HepG2 (cell line): ENCODE results near the gene BRPF1. TPM values are rescaled to one million over a fixed set of nuclear protein-coding genes. Genes with fewer than 3 reads are reported as not detected.

Experiments
- AGO2 ChIP-seq: fragments of 200-400 bp; formaldehyde crosslinking; optimal IDR thresholded peaks from 2 replicates; pipeline ENCODE3; 2017; ENCODE audit warnings: mild to moderate bottlenecking, low read depth, low read length, moderate library complexity
- CBX5 ChIP-seq: sonication (generic); formaldehyde crosslinking; IDR thresholded peaks from 2 replicates; pipeline ENCODE4 v1.4.0; 2020; ENCODE audit warnings: missing genetic modification reagents, borderline replicate concordance
- ELF3 ChIP-seq: IDR thresholded peaks from 2 replicates; pipeline ENCODE4 v1.6.1; 2016; ENCODE audit warnings: missing genetic modification reagents, missing compliant biosample characterization
- IRF2 ChIP-seq: IDR thresholded peaks from 2 replicates; pipeline ENCODE4 v1.6.1; 2018; ENCODE audit warnings: missing genetic modification reagents, missing compliant biosample characterization
- MEF2D ChIP-seq: sonication (generic); formaldehyde crosslinking; IDR thresholded peaks from 2 replicates; pipeline ENCODE4 v1.5.1; 2020; ENCODE audit warnings: mild to moderate bottlenecking, missing genetic modification reagents
- MXD4 ChIP-seq: IDR thresholded peaks from 2 replicates; pipeline ENCODE4 v1.6.1; 2016; ENCODE audit warnings: mild to moderate bottlenecking, missing biosample characterization, missing genetic modification reagents
- NFIC ChIP-seq: IDR thresholded peaks from 2 replicates; pipeline ENCODE4 v1.6.1; 2012; ENCODE audit warnings: mild to moderate bottlenecking, low read length, inconsistent platforms
- RFX3 ChIP-seq: IDR thresholded peaks from 2 replicates; pipeline ENCODE4 v1.6.1; 2016; ENCODE audit warnings: missing biosample characterization, missing genetic modification reagents
- RXRB ChIP-seq: IDR thresholded peaks from 2 replicates; pipeline ENCODE4 v1.6.1; 2016; ENCODE audit warnings: borderline replicate concordance, missing genetic modification reagents, missing compliant biosample characterization
- SMARCE1 ChIP-seq: fragments of 450-650 bp; IDR thresholded peaks from 2 replicates; pipeline ENCODE4 v1.6.1; 2017; ENCODE audit warnings: borderline replicate concordance
- SRY ChIP-seq: sonication (generic); formaldehyde crosslinking; IDR thresholded peaks from 2 replicates; pipeline ENCODE4 v1.8.0; 2022; ENCODE audit warnings: mild to moderate bottlenecking, missing genetic modification reagents
- ZFP37 ChIP-seq: sonication (generic); formaldehyde crosslinking; IDR thresholded peaks from 2 replicates; pipeline ENCODE4 v1.4.0; 2020; ENCODE audit warnings: missing genetic modification reagents, borderline replicate concordance
- ZNF598 ChIP-seq: sonication (generic); formaldehyde crosslinking; IDR thresholded peaks from 2 replicates; pipeline ENCODE4 v1.5.1; 2020; ENCODE audit warnings: mild to moderate bottlenecking, missing genetic modification reagents, borderline replicate concordance
- ZNF670 ChIP-seq: sonication (generic); formaldehyde crosslinking; IDR thresholded peaks from 2 replicates; pipeline ENCODE4 v1.8.0; 2022; ENCODE audit warnings: mild to moderate bottlenecking, missing genetic modification reagents, borderline replicate concordance
- polyA plus RNA-seq, 8 experiments: library from polyadenylated mRNA; depleted of rRNA in 3 of 8; stranded (reverse) in 7 of 8; unstranded in 1 of 8; fragments of >200 nt; fragmentation: Illumina TruSeq in 4 of 8; extraction: Trizol in 4 of 8; gene quantifications; 2 replicates each; pipeline versions ENCODE4 v1.2.1 to v1.2.3, GENCODE V29; 2011 to 2016; ENCODE audit warnings: low read depth in 4 of 8, missing spikeins in 1 of 8, mixed read lengths in 1 of 8; ENCODE audit not compliant: insufficient read depth in 1 of 8
- total RNA-seq, 5 experiments: library from RNA; depleted of rRNA; stranded (reverse); fragments of >200 nt; fragmentation: Illumina TruSeq; extraction: Trizol; gene quantifications; 2 replicates each; pipeline ENCODE4 v1.2.3, GENCODE V29; 2016; ENCODE audit warnings: low read depth in 1 of 5
- TF ChIP-seq, protein P1 (sequence below): IDR thresholded peaks from 2 replicates; pipeline ENCODE4 v1.6.1; 2016
- TF ChIP-seq, protein P2 (sequence below): sonication (generic); formaldehyde crosslinking; IDR thresholded peaks from 2 replicates; pipeline ENCODE4 v1.5.0; 2020; ENCODE audit warnings: mild to moderate bottlenecking, missing genetic modification reagents
- TF ChIP-seq, protein P3 (sequence below): sonication (generic); formaldehyde crosslinking; IDR thresholded peaks from 2 replicates; pipeline ENCODE4 v1.5.0; 2020; ENCODE audit warnings: mild to moderate bottlenecking, missing genetic modification reagents

BRPF1 gene
- total and polyA plus RNA-seq, 2 of the 13 experiments (the other 11 are each of a cell fraction or from before 2014, with no cell fraction given) = 7.3 to 10.0 TPM

- TF ChIP-seq, protein P1, sequence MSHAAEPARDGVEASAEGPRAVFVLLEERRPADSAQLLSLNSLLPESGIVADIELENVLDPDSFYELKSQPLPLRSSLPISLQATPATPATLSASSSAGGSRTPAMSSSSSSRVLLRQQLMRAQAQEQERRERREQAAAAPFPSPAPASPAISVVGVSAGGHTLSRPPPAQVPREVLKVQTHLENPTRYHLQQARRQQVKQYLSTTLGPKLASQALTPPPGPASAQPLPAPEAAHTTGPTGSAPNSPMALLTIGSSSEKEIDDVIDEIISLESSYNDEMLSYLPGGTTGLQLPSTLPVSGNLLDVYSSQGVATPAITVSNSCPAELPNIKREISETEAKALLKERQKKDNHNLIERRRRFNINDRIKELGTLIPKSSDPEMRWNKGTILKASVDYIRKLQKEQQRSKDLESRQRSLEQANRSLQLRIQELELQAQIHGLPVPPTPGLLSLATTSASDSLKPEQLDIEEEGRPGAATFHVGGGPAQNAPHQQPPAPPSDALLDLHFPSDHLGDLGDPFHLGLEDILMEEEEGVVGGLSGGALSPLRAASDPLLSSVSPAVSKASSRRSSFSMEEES (CRISPR knock-in tag) = peak; percentile 49; the same call in 1 of the 2 replicates
- TF ChIP-seq, protein P2, sequence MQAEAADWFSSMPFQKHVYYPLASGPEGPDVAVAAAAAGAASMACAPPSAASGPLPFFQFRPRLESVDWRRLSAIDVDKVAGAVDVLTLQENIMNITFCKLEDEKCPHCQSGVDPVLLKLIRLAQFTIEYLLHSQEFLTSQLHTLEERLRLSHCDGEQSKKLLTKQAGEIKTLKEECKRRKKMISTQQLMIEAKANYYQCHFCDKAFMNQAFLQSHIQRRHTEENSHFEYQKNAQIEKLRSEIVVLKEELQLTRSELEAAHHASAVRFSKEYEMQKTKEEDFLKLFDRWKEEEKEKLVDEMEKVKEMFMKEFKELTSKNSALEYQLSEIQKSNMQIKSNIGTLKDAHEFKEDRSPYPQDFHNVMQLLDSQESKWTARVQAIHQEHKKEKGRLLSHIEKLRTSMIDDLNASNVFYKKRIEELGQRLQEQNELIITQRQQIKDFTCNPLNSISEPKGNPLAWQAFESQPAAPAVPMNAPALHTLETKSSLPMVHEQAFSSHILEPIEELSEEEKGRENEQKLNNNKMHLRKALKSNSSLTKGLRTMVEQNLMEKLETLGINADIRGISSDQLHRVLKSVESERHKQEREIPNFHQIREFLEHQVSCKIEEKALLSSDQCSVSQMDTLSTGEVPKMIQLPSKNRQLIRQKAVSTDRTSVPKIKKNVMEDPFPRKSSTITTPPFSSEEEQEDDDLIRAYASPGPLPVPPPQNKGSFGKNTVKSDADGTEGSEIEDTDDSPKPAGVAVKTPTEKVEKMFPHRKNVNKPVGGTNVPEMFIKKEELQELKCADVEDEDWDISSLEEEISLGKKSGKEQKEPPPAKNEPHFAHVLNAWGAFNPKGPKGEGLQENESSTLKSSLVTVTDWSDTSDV (CRISPR knock-in tag) = peak; percentile 60; the same call in 1 of the 2 replicates
- TF ChIP-seq CBX5 (CRISPR knock-in tag) (0 out of 2 replicates have a peak, but pooled peaks have one; percentile 36), ZNF598 (CRISPR knock-in tag) (no peak), NFIC (no peak), ZFP37 (0 out of 2 replicates have a peak, but pooled peaks have one; percentile 51), IRF2 (CRISPR knock-in tag) (0 out of 2 replicates have a peak, but pooled peaks have one; percentile 26), RFX3 (CRISPR knock-in tag) (peak; percentile 53; the same call in 1 of the 2 replicates), MEF2D (CRISPR knock-in tag) (0 out of 2 replicates have a peak, but pooled peaks have one; percentile 45), AGO2 (no peak), SMARCE1 (no peak), MXD4 (CRISPR knock-in tag) (peak; percentile 76; the same call in 1 of the 2 replicates), SRY (CRISPR knock-in tag) (peak; percentile 83; the same call in 1 of the 2 replicates), ELF3 (CRISPR knock-in tag) (0 out of 2 replicates have a peak, but pooled peaks have one; percentile 34), RXRB (peak; percentile 53; the same call in 1 of the 2 replicates), ZNF670 (CRISPR knock-in tag) (0 out of 2 replicates have a peak, but pooled peaks have one; percentile 30)
- TF ChIP-seq, protein P3, sequence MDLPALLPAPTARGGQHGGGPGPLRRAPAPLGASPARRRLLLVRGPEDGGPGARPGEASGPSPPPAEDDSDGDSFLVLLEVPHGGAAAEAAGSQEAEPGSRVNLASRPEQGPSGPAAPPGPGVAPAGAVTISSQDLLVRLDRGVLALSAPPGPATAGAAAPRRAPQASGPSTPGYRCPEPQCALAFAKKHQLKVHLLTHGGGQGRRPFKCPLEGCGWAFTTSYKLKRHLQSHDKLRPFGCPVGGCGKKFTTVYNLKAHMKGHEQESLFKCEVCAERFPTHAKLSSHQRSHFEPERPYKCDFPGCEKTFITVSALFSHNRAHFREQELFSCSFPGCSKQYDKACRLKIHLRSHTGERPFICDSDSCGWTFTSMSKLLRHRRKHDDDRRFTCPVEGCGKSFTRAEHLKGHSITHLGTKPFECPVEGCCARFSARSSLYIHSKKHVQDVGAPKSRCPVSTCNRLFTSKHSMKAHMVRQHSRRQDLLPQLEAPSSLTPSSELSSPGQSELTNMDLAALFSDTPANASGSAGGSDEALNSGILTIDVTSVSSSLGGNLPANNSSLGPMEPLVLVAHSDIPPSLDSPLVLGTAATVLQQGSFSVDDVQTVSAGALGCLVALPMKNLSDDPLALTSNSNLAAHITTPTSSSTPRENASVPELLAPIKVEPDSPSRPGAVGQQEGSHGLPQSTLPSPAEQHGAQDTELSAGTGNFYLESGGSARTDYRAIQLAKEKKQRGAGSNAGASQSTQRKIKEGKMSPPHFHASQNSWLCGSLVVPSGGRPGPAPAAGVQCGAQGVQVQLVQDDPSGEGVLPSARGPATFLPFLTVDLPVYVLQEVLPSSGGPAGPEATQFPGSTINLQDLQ (CRISPR knock-in tag) = peak; percentile 26; the same call in 1 of the 2 replicates
Observed at GRCh38 chr3:9704347-9705322, 26.9 kb upstream of the BRPF1 start (continued).
